ENCODE data around the gene CYP3A5.
"Not testable (repeated sequence)": the region's sequence is repeated elsewhere in the genome, so short reads cannot be mapped to it uniquely, and the experiment has no call there.

The CYP3A5 gene

GRCh38 chr7:99679400-99680191, at the start of gene CYP3A5:
TSS of gene CYP3A5 (minus strand) at chr7:99679996. CDS start at chr7:99679896, 100 bp downstream.
- DNase-seq (ENCODE audit: extremely low read depth, low read depth): no peak
- TF ChIP-seq, protein P1, sequence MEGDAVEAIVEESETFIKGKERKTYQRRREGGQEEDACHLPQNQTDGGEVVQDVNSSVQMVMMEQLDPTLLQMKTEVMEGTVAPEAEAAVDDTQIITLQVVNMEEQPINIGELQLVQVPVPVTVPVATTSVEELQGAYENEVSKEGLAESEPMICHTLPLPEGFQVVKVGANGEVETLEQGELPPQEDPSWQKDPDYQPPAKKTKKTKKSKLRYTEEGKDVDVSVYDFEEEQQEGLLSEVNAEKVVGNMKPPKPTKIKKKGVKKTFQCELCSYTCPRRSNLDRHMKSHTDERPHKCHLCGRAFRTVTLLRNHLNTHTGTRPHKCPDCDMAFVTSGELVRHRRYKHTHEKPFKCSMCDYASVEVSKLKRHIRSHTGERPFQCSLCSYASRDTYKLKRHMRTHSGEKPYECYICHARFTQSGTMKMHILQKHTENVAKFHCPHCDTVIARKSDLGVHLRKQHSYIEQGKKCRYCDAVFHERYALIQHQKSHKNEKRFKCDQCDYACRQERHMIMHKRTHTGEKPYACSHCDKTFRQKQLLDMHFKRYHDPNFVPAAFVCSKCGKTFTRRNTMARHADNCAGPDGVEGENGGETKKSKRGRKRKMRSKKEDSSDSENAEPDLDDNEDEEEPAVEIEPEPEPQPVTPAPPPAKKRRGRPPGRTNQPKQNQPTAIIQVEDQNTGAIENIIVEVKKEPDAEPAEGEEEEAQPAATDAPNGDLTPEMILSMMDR (IDR thresholded peaks at IDR 0.05; ENCODE audit: low read depth, low read length): no peak

DNA sequence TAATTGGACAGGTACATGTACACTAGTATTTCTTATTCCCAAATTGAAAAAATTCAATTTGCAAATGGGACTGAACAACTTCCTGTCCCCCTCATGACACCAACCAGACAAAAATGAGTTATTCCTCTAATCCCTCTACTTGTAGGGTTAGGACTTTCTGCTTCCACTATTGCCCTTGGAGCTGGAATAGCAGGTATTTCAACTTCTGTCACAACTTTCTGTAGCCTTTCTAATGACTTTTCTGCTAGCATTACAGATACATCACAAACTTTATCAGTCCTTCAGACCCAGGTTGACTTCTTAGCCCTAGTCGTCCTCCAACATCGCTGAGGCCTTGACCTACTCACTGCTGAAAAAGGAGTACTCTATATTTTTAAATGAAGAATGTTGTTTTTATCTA, 48.8 kb upstream of the CYP3A5 start:
- no peak for DNase-seq (ENCODE audit: extremely low read depth, low read depth)
- TF ChIP-seq, protein P1 (IDR thresholded peaks at IDR 0.05; ENCODE audit: low read depth, low read length): no peak

GRCh38 chr7:99723201-99723600, 43.4 kb upstream of the CYP3A5 start:
- not testable (repeated sequence) for DNase-seq (ENCODE audit: extremely low read depth, low read depth)

DNA sequence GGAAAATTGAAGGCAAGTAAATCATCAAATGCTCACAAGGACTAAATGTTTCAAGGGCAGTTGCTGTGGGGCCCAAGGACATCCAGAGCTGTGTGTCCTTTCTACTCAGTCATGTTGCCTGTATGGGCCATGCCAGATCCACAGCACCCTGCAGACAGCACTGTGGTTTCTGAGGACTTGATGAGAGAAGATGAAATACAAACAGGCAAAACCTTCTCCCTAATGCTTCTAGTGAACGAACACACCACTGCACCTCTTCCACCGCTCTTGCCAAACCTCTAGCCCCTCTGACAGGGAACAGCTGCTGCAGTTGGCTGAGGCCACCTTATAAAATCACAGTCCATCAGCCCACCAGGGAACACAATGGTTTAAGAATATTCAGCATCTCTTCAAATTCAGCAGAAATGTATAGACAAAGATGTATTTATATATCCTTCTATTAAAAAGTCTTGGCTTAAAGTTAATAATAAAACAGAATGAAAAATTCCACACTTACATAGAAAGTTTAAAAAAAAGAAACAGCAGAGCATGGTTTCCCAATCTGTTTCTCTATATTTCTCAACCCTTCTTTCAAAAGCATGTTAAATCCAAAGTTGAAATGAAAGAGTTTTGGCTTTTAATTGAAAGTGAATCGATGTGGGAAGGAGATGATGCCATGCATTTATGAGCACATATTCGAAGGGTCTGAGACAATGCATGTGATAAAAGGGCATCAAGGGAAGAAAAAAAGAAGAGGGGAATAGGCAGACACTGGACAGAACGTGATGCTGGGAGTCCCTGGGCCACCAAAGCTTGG, 41.2 kb upstream of the CYP3A5 start:
- DNase-seq (ENCODE audit: extremely low read depth, low read depth): no peak
- TF ChIP-seq, protein P1 (IDR thresholded peaks at IDR 0.05; ENCODE audit: low read depth, low read length): no peak

- DNase-seq (ENCODE audit: extremely low read depth, low read depth): no peak
Measured at GRCh38 chr7:99719996-99720769, 40.4 kb upstream of the CYP3A5 start.

GRCh38 chr7:99713995-99714570, 34.3 kb upstream of the CYP3A5 start:
- no peak for DNase-seq (ENCODE audit: extremely low read depth, low read depth)

More at GRCh38 chr7:99719996-99720769, 40.4 kb upstream of the CYP3A5 start:
- TF ChIP-seq, protein P1 (IDR thresholded peaks at IDR 0.05; ENCODE audit: low read depth, low read length): no peak

More at GRCh38 chr7:99713995-99714570, 34.3 kb upstream of the CYP3A5 start:
- TF ChIP-seq, protein P1 (IDR thresholded peaks at IDR 0.05; ENCODE audit: low read depth, low read length): no peak
